Pancreas (tissue), 10 donors: ENCODE results near the gene ETS1. TPM values are rescaled to one million over a fixed set of nuclear protein-coding genes. Genes with fewer than 3 reads are reported as not detected.

ENCODE experiments used
- ATAC-seq, 4 donors: fragments of 200-7000 bp; cut with Tn5 transposase; one replicate each; pipeline versions ENCODE4 v1.8.0 to v1.9.1; 2020; ENCODE audit warnings: mild to moderate bottlenecking in 4 of 4, moderate library complexity in 4 of 4
- DNase-seq, 6 donors: peaks; one replicate each; pipeline ENCODE4 v3.0.0-alpha.2; 2020
- FAIRE-seq: peaks from 2 replicates; lab custom pipeline; 2012; peaks lifted over from hg19 to GRCh38; lab: Jason Lieb, UNC
- H3K27ac ChIP-seq, 4 donors: fragments of 200-600 bp; sonication (generic); 1 replicate in 3 of 4; 2 replicates in 1 of 4; pipeline versions ENCODE4 v1.5.0 to v1.8.0; 2020
- H3K27me3 ChIP-seq, 4 donors: fragments of 200-600 bp; one replicate each; pipeline ENCODE4 v1.8.0; 2021
- H3K36me3 ChIP-seq, 3 donors: fragments of 200-600 bp; sonication (generic) in 1 of 3; one replicate each; pipeline versions ENCODE4 v1.5.0 to v1.8.0; 2020 to 2021
- H3K4me1 ChIP-seq, 3 donors: fragments of 200-600 bp; one replicate each; pipeline ENCODE4 v1.8.0; 2021
- H3K4me3 ChIP-seq, 4 donors: fragments of 200-600 bp; sonication (generic) in 2 of 4; one replicate each; pipeline versions ENCODE4 v1.5.0 to v1.8.0; 2020 to 2021
- H3K9me3 ChIP-seq, 4 donors: fragments of 200-600 bp; one replicate each; pipeline ENCODE4 v1.8.0; 2021
- WGBS, 2 donors: extraction: QIAGEN DNeasy Blood & Tissue Kit; methylation state at CpG; one replicate each; pipeline ENCODE4 v1.1.7; 2013; 5-methylcytosine and 5-hydroxymethylcytosine counted together
- intact Hi-C, 3 donors: fragments of 100-400 bp; cut with DNase I; formaldehyde crosslinking; loops; one replicate each; pipeline versions ENCODE4 v1.11.1 to v1.14.2; 2022
- polyA plus RNA-seq, 2 donors: library from polyadenylated mRNA; stranded (reverse); fragments of 200-250 nt; gene quantifications; one replicate each; pipeline ENCODE4 v1.2.3, GENCODE V29; 2013
- total RNA-seq, 6 donors: library from RNA; stranded (reverse); fragmentation: NEBNext Ultra II Directional in 4 of 6; extraction: Animal tissue kit (Norgen Biotek cat#: 25700) in 4 of 6; gene quantifications; one replicate each; pipeline versions ENCODE4 v1.2.1 to v1.2.4, GENCODE V29; 2021 to 2023
- TF ChIP-seq, protein P1 (sequence below), 4 donors: fragments of 200-600 bp; sonication (generic) in 3 of 4; IDR thresholded peaks; one replicate each; pipeline versions ENCODE4 v1.5.0 to v1.8.0; 2021; ENCODE audit warnings: antibody characterized with exemption in 4 of 4
- donor health status: healthy with polysubstance abuse.
- donor health status: DM: no; HTN: no; CAD: no; lungs with moderate emphysema.
- donor health status: DM: no; HTN: no; CAD: no.
- donor health status: control.
- donor health status: control.
- donor health status: Bipolar disorder and iron deficiency.
- donor health status: DM: yes; HTN: yes; CAD: no.
- donor health status: DM: no; HTN: no; CAD: no.
- donor health status: DM: no; HTN: no; CAD: no.
- donor health status: DM: yes; HTN: yes; CAD: no.

Gene ETS1
- total and polyA plus RNA-seq, 8 donors: 5.4 to 26.6 (median 13.0) TPM

DNA sequence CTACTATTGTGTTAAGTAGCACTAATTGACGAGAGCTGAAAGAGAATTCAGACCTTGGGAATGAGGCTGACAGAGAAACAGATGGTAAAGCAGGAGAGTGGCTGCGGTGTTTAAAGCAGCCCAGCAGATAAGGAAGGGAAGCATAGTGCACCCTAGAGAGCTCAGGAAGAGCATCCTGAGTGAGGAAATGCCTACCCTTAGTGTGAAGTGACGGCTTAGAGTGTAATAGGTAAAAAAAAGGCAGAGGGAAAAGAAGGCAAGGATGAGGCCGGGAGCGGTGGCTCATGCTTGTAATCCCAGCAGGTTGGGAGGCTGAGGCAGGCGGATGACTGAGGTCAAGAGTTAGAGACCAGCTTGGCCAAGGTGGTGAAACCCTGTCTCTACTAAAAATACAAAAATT lies 22.4 kb upstream of the ETS1 start:
- intact Hi-C loops: no loop called here
- H3K4me1 ChIP-seq: no peaks in the 10 kb centered on the region
- DNase-seq (no peak), FAIRE-seq (no peak), ATAC-seq (no peak)
- H3K9me3 ChIP-seq: no peaks in the 10 kb centered on the region
- TF ChIP-seq, protein P1, sequence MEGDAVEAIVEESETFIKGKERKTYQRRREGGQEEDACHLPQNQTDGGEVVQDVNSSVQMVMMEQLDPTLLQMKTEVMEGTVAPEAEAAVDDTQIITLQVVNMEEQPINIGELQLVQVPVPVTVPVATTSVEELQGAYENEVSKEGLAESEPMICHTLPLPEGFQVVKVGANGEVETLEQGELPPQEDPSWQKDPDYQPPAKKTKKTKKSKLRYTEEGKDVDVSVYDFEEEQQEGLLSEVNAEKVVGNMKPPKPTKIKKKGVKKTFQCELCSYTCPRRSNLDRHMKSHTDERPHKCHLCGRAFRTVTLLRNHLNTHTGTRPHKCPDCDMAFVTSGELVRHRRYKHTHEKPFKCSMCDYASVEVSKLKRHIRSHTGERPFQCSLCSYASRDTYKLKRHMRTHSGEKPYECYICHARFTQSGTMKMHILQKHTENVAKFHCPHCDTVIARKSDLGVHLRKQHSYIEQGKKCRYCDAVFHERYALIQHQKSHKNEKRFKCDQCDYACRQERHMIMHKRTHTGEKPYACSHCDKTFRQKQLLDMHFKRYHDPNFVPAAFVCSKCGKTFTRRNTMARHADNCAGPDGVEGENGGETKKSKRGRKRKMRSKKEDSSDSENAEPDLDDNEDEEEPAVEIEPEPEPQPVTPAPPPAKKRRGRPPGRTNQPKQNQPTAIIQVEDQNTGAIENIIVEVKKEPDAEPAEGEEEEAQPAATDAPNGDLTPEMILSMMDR (IDR thresholded peaks at IDR 0.05): no peak
- WGBS, 2 donors: 79 to 84% methylated on average over 6 of the region's 6 CpGs
- no peak overlapping the region for H3K27ac ChIP-seq
- H3K27me3 ChIP-seq: no peaks in the 10 kb centered on the region
- H3K36me3 ChIP-seq: no peaks in the 10 kb centered on the region
- H3K4me3 ChIP-seq: no peak overlapping the region

GRCh38 chr11:128608746-128609407 lies 21.5 kb upstream of the ETS1 start:
- Histone ChIP-seq H3K4me3 (no peak overlapping the region), H3K36me3 (no peaks in the 10 kb centered on the region), H3K27me3 (no peaks in the 10 kb centered on the region), H3K9me3 (no peaks in the 10 kb centered on the region), H3K27ac (no peak overlapping the region), H3K4me1 (no peaks in the 10 kb centered on the region)
- intact Hi-C loops: no loop called here
- FAIRE-seq (no peak), ATAC-seq (no peak), DNase-seq (no peak)
- TF ChIP-seq, protein P1 (IDR thresholded peaks at IDR 0.05): no peak
- WGBS, 2 donors: 84% methylated on average over 10 of the region's 10 CpGs

DNA sequence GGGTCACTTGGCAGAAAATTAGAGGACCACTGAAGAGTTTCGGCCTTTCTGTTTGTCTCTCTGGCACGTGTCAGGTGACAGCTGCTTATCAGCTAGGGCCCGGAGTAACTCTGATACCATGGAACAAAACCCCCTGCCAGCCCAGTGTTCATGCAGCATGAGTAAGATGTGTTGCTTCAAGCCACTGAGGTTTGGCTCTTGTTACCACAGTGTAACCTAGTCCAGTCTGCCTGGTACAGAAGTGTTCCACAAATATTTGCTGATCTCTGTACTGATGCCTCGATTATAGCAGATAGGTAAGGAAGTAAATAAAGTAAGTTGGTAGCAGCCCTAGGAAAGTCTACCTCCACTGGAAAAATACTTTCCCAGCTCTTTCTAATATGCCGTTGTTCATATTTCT lies 20.5 kb upstream of the ETS1 start:
- Histone ChIP-seq H3K4me1 (no peaks in the 10 kb centered on the region), H3K36me3 (no peaks in the 10 kb centered on the region), H3K27ac (no peak overlapping the region), H3K4me3 (no peak overlapping the region), H3K27me3 (no peaks in the 10 kb centered on the region), H3K9me3 (no peaks in the 10 kb centered on the region)
- no peak for ATAC-seq
- TF ChIP-seq, protein P1 (IDR thresholded peaks at IDR 0.05): no peak
- intact Hi-C loops: no loop called here
- DNase-seq: no peak
- 42 to 52% methylated on average over 5 of the region's 5 CpGs for WGBS, 2 donors
- no peak for FAIRE-seq

DNA sequence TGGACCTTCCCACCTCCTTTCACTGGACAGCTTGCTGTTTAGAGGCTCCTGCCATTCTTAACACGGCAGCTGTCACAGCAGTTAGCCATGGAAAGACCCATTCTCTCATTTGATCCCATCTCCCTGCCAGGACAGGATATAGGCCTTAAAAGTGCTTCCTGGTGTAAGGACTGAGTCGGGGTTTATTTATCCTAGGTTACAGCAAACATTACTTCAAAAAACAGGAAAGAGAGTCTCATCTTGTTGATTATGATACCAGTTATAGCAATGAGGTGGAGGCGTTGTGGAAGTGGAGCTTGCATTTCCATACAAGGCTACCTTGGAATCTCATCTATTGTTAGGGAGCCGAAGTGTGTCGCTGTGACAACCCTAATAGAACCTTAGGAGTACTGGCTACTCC lies 17.4 kb upstream of the ETS1 start:
- no peak overlapping the region for H3K27ac ChIP-seq
- H3K4me3 ChIP-seq: no peak overlapping the region
- no peak for DNase-seq
- H3K27me3 ChIP-seq: no peaks in the 10 kb centered on the region
- ATAC-seq: no peak
- WGBS, 2 donors: 80 to 86% methylated on average over 5 of the region's 5 CpGs
- TF ChIP-seq, protein P1 (IDR thresholded peaks at IDR 0.05): no peak
- FAIRE-seq: no peak
- intact Hi-C loops: no loop called here
- no peaks in the 10 kb centered on the region for H3K36me3 ChIP-seq
- H3K4me1 ChIP-seq: no peaks in the 10 kb centered on the region
- H3K9me3 ChIP-seq: no peaks in the 10 kb centered on the region

DNA sequence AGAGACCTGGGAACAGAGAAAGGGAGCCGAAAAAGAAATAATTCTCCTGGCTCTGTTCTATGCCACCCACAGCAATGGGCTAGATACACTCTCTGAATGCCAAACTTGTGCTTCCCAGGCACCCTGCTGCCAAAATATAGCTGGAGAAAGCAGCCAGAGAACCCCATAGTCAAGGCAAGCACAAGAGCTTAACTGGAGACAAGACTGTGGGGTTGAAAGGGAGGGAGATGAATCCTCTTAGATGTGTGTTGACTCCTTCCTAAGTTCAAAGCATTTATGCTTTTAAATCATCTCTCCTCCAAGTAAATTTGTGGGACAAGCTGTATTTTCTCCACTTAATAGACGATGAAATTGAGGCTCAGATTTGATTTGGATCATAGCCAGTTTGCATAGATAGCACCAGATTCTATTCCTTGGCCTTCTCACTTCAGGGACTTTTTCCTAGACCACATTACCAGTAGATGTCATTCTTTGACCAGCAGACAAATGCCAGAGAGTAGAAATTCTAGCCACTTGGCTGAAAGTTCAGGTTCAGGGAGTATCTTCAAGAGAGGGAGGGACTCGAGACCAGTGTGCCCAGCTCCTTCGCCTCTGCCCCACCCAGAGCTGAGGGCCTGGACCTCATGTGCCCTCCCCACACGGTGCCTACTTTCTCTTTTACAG lies 16.5 kb upstream of the ETS1 start:
- DNase-seq (no peak), ATAC-seq (no peak), FAIRE-seq (no peak)
- Histone ChIP-seq H3K36me3 (no peaks in the 10 kb centered on the region), H3K27me3 (no peaks in the 10 kb centered on the region), H3K9me3 (no peaks in the 10 kb centered on the region), H3K4me3 (no peak overlapping the region), H3K4me1 (no peaks in the 10 kb centered on the region), H3K27ac (no peak overlapping the region)
- TF ChIP-seq, protein P1 (IDR thresholded peaks at IDR 0.05): no peak
- WGBS, 2 donors: 72 to 74% methylated on average over 5 of the region's 5 CpGs
- intact Hi-C loops: no loop called here
